H9 (cell line): ENCODE measurements around the gene MICALL2. TPM values are rescaled to one million over a fixed set of nuclear protein-coding genes. Genes with fewer than 3 reads are reported as not detected.

Source experiments
- DNase-seq: peaks from one replicate; pipeline ENCODE4 v3.0.0-alpha.2; 2017
- H2AFZ ChIP-seq: one replicate; pipeline ENCODE4 v1.6.1; 2013; ENCODE audit warnings: mild to moderate bottlenecking, low read length, control low read depth, moderate library complexity
- H2AK5ac ChIP-seq: 2 replicates; pipeline ENCODE4 v1.6.1; 2013; ENCODE audit warnings: low read length, control low read depth, mixed read lengths; ENCODE audit not compliant: insufficient read length
- H2BK120ac ChIP-seq: one replicate; pipeline ENCODE4 v1.6.1; 2013; ENCODE audit warnings: low read depth, mild to moderate bottlenecking, low read length, control low read depth, inconsistent platforms; ENCODE audit not compliant: poor library complexity, severe bottlenecking
- H2BK12ac ChIP-seq: 2 replicates; pipeline ENCODE4 v1.6.1; 2013; ENCODE audit warnings: low read length, control low read depth, mixed read lengths, low read depth; ENCODE audit not compliant: insufficient read length
- H2BK15ac ChIP-seq: 2 replicates; pipeline ENCODE4 v1.6.1; 2013; ENCODE audit warnings: low read depth, low read length, control low read depth
- H2BK20ac ChIP-seq: one replicate; pipeline ENCODE4 v1.6.1; 2013; ENCODE audit warnings: low read depth, mild to moderate bottlenecking, low read length, control low read depth, inconsistent platforms; ENCODE audit not compliant: poor library complexity, severe bottlenecking
- H2BK5ac ChIP-seq: 2 replicates; pipeline ENCODE4 v1.6.1; 2013; ENCODE audit warnings: low read length, control low read depth, mixed read lengths; ENCODE audit not compliant: insufficient read length
- H3K14ac ChIP-seq: 2 replicates; pipeline ENCODE4 v1.6.1; 2013; ENCODE audit warnings: low read length, control low read depth; ENCODE audit not compliant: insufficient read depth
- H3K18ac ChIP-seq: 2 replicates; pipeline ENCODE4 v1.6.1; 2013; ENCODE audit warnings: low read depth, mild to moderate bottlenecking, mixed read lengths, low read length, control low read depth; ENCODE audit not compliant: insufficient read length
- H3K23ac ChIP-seq: 2 replicates; pipeline ENCODE4 v1.6.1; 2013; ENCODE audit warnings: low read length, control low read depth, mixed read lengths, low read depth; ENCODE audit not compliant: insufficient read length
- H3K23me2 ChIP-seq: 2 replicates; pipeline ENCODE4 v1.6.1; 2013; ENCODE audit warnings: low read depth, mild to moderate bottlenecking, mixed read lengths, low read length, control low read depth; ENCODE audit not compliant: insufficient read length, poor library complexity, severe bottlenecking
- H3K27ac ChIP-seq: 2 replicates; pipeline ENCODE4 v1.5.1; 2013; ENCODE audit warnings: low read length, control low read depth, mixed read lengths, low read depth; ENCODE audit not compliant: insufficient read length
- H3K27me3 ChIP-seq: 2 replicates; pipeline ENCODE4 v1.6.1; 2013; ENCODE audit warnings: low read length, control low read depth, inconsistent platforms; ENCODE audit not compliant: insufficient read depth
- H3K4ac ChIP-seq: 2 replicates; pipeline ENCODE4 v1.6.1; 2013; ENCODE audit warnings: low read depth, mild to moderate bottlenecking, control low read depth, inconsistent platforms, low read length, moderate library complexity
- H3K4me1 ChIP-seq: 2 replicates; pipeline ENCODE4 v1.6.1; 2013; ENCODE audit warnings: low read length, control low read depth, inconsistent platforms; ENCODE audit not compliant: insufficient read depth
- H3K4me2 ChIP-seq: 2 replicates; pipeline ENCODE4 v1.6.1; 2013; ENCODE audit warnings: low read length, control low read depth, mixed read lengths; ENCODE audit not compliant: insufficient read length, insufficient read depth
- H3K56ac ChIP-seq: 2 replicates; pipeline ENCODE4 v1.6.1; 2013; ENCODE audit warnings: low read depth, mild to moderate bottlenecking, mixed read lengths, low read length, control low read depth; ENCODE audit not compliant: insufficient read length
- H3K79me1 ChIP-seq: 2 replicates; pipeline ENCODE4 v1.6.1; 2013; ENCODE audit warnings: low read depth, mild to moderate bottlenecking, moderate library complexity, low read length, control low read depth, inconsistent platforms; ENCODE audit not compliant: insufficient read depth, poor library complexity, severe bottlenecking
- H3K79me2 ChIP-seq: 2 replicates; pipeline ENCODE4 v1.6.1; 2013; ENCODE audit warnings: low read length, control low read depth, inconsistent platforms; ENCODE audit not compliant: insufficient read depth
- H3K9ac ChIP-seq: 2 replicates; pipeline ENCODE4 v1.6.1; 2013; ENCODE audit warnings: low read length, control low read depth, mixed read lengths; ENCODE audit not compliant: insufficient read length; ENCODE audit errors: extremely low read depth
- H3K9me3 ChIP-seq: one replicate; pipeline ENCODE4 v1.6.1; 2013; ENCODE audit warnings: low read depth, low read length, inconsistent platforms; ENCODE audit not compliant: control insufficient read depth
- H3T11ph ChIP-seq: one replicate; pipeline ENCODE4 v1.6.1; 2013; ENCODE audit warnings: mild to moderate bottlenecking, low read length, control low read depth, inconsistent platforms
- H4K20me1 ChIP-seq: one replicate; pipeline ENCODE4 v1.6.1; 2013; ENCODE audit not compliant: control insufficient read depth, insufficient read length, insufficient read depth
- H4K5ac ChIP-seq: 2 replicates; pipeline ENCODE4 v1.6.1; 2013; ENCODE audit warnings: low read depth, mild to moderate bottlenecking, mixed read lengths, low read length, control low read depth; ENCODE audit not compliant: insufficient read length
- H4K8ac ChIP-seq: replicated peaks from 2 replicates; pipeline ENCODE4 v1.6.1; 2013; ENCODE audit warnings: low read length, control low read depth, mixed read lengths, low read depth; ENCODE audit not compliant: insufficient read length
- H4K91ac ChIP-seq: 2 replicates; pipeline ENCODE4 v1.6.1; 2013; ENCODE audit warnings: low read depth, mild to moderate bottlenecking, moderate library complexity, mixed read lengths, low read length, control low read depth; ENCODE audit not compliant: insufficient read length
- H3K27ac Mint-ChIP-seq, 3 experiments: 2 replicates in 2 of 3; 3 replicates in 1 of 3; pipeline ENCODE4 v1.8.0; 2020 to 2021; ENCODE audit warnings: mixed read lengths in 3 of 3, mild to moderate bottlenecking in 1 of 3, moderate library complexity in 1 of 3
- H3K27me3 Mint-ChIP-seq: 2 replicates; pipeline ENCODE4 v1.8.0; 2021; ENCODE audit warnings: low read depth, mild to moderate bottlenecking, moderate library complexity, mixed read lengths
- H3K36me3 Mint-ChIP-seq, 3 experiments: 2 replicates in 2 of 3; 3 replicates in 1 of 3; pipeline ENCODE4 v1.8.0; 2020 to 2021; ENCODE audit warnings: low read depth in 3 of 3, mixed read lengths in 3 of 3; ENCODE audit not compliant: insufficient read depth in 1 of 3
- H3K4me1 Mint-ChIP-seq, 2 experiments: 2 replicates each; pipeline ENCODE4 v1.8.0; 2020; ENCODE audit warnings: mixed read lengths in 2 of 2
- H3K4me3 Mint-ChIP-seq, 2 experiments: 2 replicates in 1 of 2; 3 replicates in 1 of 2; pipeline ENCODE4 v1.8.0; 2020 to 2021; ENCODE audit warnings: mild to moderate bottlenecking in 2 of 2, mixed read lengths in 2 of 2, moderate library complexity in 1 of 2
- H3K9me3 Mint-ChIP-seq, 2 experiments: 2 replicates in 1 of 2; 3 replicates in 1 of 2; pipeline ENCODE4 v1.8.0; 2020; ENCODE audit warnings: mild to moderate bottlenecking in 2 of 2, mixed read lengths in 2 of 2, moderate library complexity in 1 of 2
- WGBS: extraction: QIAGEN DNeasy Blood & Tissue Kit; methylation state at CpG from one replicate; pipeline ENCODE4 v1.1.7; 2013; ENCODE audit warnings: missing lambda C conversion rate, low lambda C conversion rate, mixed read lengths; ENCODE audit not compliant: insufficient read length; ENCODE audit errors: extremely low coverage; 5-methylcytosine and 5-hydroxymethylcytosine counted together
- total RNA-seq: library from RNA; stranded (reverse); gene quantifications from 2 replicates; pipeline ENCODE4 v1.2.1, GENCODE V29; 2021
- TF ChIP-seq, protein P1 (sequence below): fragments of 200-600 bp; sonication (generic); conservative IDR thresholded peaks from 3 replicates; pipeline ENCODE4 v1.8.0; 2021; ENCODE audit warnings: antibody characterized with exemption, mild to moderate bottlenecking

Gene MICALL2
- total RNA-seq, 1 experiment from 2014 or later: 7.1 TPM

DNA sequence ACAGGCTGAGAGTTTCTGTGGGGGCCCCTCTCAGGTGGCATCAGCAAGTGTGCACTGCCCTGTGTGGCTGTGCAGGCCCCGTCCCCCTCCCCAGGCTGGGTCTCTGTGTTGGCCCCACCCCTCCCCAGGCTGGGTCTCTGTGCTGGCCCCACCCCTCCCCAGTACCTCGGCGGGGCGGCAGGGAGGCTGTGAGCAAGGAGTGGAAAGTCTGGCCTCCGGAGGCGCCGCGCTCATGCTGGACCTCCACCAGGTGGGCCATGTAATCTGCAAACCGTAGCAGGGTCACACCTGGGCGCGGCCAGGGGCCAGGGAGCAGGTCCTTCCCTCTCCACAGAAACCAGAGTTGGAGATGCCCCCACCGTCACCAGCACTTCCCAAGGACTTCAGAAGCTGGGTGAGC, 21.4 kb upstream of the MICALL2 start:
- H2BK20ac ChIP-seq: no peak overlapping the region
- no peaks in the 10 kb centered on the region for H3K4me1 ChIP-seq
- H3T11ph ChIP-seq: no peak overlapping the region
- no peaks in the 10 kb centered on the region for H3K27me3 Mint-ChIP-seq
- no peak overlapping the region for H4K91ac ChIP-seq
- no peak overlapping the region for H3K4me2 ChIP-seq
- no peak overlapping the region for H2BK5ac ChIP-seq
- no peak overlapping the region for H2BK15ac ChIP-seq
- no peak overlapping the region for H4K8ac ChIP-seq
- no peaks in the 10 kb centered on the region for H3K79me2 ChIP-seq
- DNase-seq: no peak
- no peak overlapping the region for H3K14ac ChIP-seq
- no peaks in the 10 kb centered on the region for H3K79me1 ChIP-seq
- H3K9me3 Mint-ChIP-seq: no peaks in the 10 kb centered on the region
- H3K9me3 ChIP-seq: no peaks in the 10 kb centered on the region
- no peak overlapping the region for H2AFZ ChIP-seq
- no peak overlapping the region for H2AK5ac ChIP-seq
- H3K9ac ChIP-seq: no peak overlapping the region
- H3K4ac ChIP-seq: no peak overlapping the region
- peaks cover 6 to 47% (median 44%) of the 10 kb centered on the region in 3 experiments for H3K36me3 Mint-ChIP-seq
- no peak overlapping the region for H4K5ac ChIP-seq
- no peaks in the 10 kb centered on the region for H3K27me3 ChIP-seq
- no peak overlapping the region for H3K23ac ChIP-seq
- H3K27ac Mint-ChIP-seq: no peak overlapping the region
- whole genome bisulfite sequencing: no CpG with 5 or more reads among the region's 12 CpGs
- no peak overlapping the region for H3K4me3 Mint-ChIP-seq
- H3K4me1 Mint-ChIP-seq: no peaks in the 10 kb centered on the region
- H2BK12ac ChIP-seq: no peak overlapping the region
- no peaks in the 10 kb centered on the region for H3K23me2 ChIP-seq
- TF ChIP-seq, protein P1, sequence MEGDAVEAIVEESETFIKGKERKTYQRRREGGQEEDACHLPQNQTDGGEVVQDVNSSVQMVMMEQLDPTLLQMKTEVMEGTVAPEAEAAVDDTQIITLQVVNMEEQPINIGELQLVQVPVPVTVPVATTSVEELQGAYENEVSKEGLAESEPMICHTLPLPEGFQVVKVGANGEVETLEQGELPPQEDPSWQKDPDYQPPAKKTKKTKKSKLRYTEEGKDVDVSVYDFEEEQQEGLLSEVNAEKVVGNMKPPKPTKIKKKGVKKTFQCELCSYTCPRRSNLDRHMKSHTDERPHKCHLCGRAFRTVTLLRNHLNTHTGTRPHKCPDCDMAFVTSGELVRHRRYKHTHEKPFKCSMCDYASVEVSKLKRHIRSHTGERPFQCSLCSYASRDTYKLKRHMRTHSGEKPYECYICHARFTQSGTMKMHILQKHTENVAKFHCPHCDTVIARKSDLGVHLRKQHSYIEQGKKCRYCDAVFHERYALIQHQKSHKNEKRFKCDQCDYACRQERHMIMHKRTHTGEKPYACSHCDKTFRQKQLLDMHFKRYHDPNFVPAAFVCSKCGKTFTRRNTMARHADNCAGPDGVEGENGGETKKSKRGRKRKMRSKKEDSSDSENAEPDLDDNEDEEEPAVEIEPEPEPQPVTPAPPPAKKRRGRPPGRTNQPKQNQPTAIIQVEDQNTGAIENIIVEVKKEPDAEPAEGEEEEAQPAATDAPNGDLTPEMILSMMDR: no peak
- H2BK120ac ChIP-seq: no peak overlapping the region
- H4K20me1 ChIP-seq: no peaks in the 10 kb centered on the region
- H3K27ac ChIP-seq: no peak overlapping the region
- H3K56ac ChIP-seq: no peak overlapping the region
- no peak overlapping the region for H3K18ac ChIP-seq
